ENCODE results near the gene CKAP4. TPM values are rescaled to one million over a fixed set of nuclear protein-coding genes. Genes with fewer than 3 reads are reported as not detected.

The CKAP4 gene
- total and polyA plus RNA-seq, 2 of the 13 experiments (the other 11 are each of a cell fraction or from before 2014, with no cell fraction given): 39.2 to 70.2 TPM

DNA sequence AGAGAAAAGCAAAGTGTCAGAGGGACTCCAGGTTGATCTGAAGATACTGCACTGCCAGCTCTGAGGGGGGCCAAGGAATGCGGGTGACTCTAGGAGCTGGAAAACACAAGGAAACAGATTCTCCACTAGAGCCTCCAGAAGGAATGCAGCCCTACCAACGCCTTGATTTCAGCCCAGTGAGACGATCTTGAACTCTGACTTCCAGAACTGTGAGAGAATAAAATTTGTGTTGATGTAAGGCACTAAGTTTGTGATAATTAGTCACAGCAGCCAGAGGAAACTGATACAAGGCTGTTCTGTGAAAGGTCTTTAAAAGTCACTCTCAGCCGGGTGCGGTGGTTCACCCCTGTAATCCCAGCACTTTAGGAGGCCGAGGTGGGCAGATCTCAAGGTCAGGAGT is 34.2 kb downstream of the CKAP4 start:
- no peaks in the 10 kb centered on the region for H3K36me3 ChIP-seq (replicated peaks in 1 of 2; ENCODE audit: control insufficient read depth in 1 of 2, insufficient read depth in 2 of 2, low read length in 2 of 2)
- H4K20me1 ChIP-seq (ENCODE audit: insufficient read depth, low read length): no peaks in the 10 kb centered on the region
- CTCF ChIA-PET (ENCODE audit: low intra/inter-chr PET ratio, low total read pairs): no interaction called here
- peaks cover 5% of the 10 kb centered on the region; the same call in 1 of the 2 replicates for H3K9me3 ChIP-seq (ENCODE audit: low read length)
- intact Hi-C loops (cut with micrococcal nuclease; ENCODE audit: unreplicated experiment): no loop called here
- no peak overlapping the region for H3K27ac ChIP-seq (ENCODE audit: extremely low read length, insufficient read depth, low read length)
- H2AFZ ChIP-seq (ENCODE audit: low read length): no peak overlapping the region
- ATAC-seq: no peak
- FAIRE-seq: no peak
- 54% methylated on average over 5 of the region's 6 CpGs for WGBS (ENCODE audit: low lambda C conversion rate)
- peaks cover 0 to 3% of the 10 kb centered on the region in 2 experiments; a peak in 1 of 5 replicates for H3K27me3 ChIP-seq (ENCODE audit: control insufficient read depth in 1 of 2, insufficient read depth in 2 of 2, low read length in 2 of 2)
- H3K4me2 ChIP-seq (ENCODE audit: low read depth, low read length): no peak overlapping the region
- in situ Hi-C loops (cut with HindIII; ENCODE audit: extremely low pct_ligation_motif_present, low pct_unique_long_range_greater_than_20kb): no loop called here
- H3K4me3 ChIP-seq (replicated peaks in 1 of 3; ENCODE audit: insufficient read depth in 1 of 3, low read depth in 2 of 3, low read length in 3 of 3): no peak overlapping the region
- no peak for TF ChIP-seq GZF1 (CRISPR knock-in tag; IDR thresholded peaks at IDR 0.05)
- TF ChIP-seq, protein P1, sequence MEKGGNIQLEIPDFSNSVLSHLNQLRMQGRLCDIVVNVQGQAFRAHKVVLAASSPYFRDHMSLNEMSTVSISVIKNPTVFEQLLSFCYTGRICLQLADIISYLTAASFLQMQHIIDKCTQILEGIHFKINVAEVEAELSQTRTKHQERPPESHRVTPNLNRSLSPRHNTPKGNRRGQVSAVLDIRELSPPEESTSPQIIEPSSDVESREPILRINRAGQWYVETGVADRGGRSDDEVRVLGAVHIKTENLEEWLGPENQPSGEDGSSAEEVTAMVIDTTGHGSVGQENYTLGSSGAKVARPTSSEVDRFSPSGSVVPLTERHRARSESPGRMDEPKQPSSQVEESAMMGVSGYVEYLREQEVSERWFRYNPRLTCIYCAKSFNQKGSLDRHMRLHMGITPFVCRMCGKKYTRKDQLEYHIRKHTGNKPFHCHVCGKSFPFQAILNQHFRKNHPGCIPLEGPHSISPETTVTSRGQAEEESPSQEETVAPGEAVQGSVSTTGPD (CRISPR knock-in tag; IDR thresholded peaks at IDR 0.05): no peak
- no peak for TF ChIP-seq ATF7-NPFF (CRISPR knock-in tag; IDR thresholded peaks at IDR 0.05; ENCODE audit: low read depth)
- TF ChIP-seq ZKSCAN1 (IDR thresholded peaks at IDR 0.05; ENCODE audit: low read length): no peak
- TF ChIP-seq SALL2 (CRISPR knock-in tag; IDR thresholded peaks at IDR 0.05): no peak
- H3K9ac ChIP-seq (ENCODE audit: insufficient read depth, low read depth, low read length): no peak overlapping the region
- H3K79me2 ChIP-seq (ENCODE audit: insufficient read depth, low read length): no peaks in the 10 kb centered on the region
- no peaks in the 10 kb centered on the region for H3K4me1 ChIP-seq (ENCODE audit: insufficient read depth, low read length)
- POLR2A ChIA-PET: no interaction called here
- BruUV-seq (replicated peaks): no TSS peak
- DNase-seq (ENCODE audit: low spot score): no peak

DNA sequence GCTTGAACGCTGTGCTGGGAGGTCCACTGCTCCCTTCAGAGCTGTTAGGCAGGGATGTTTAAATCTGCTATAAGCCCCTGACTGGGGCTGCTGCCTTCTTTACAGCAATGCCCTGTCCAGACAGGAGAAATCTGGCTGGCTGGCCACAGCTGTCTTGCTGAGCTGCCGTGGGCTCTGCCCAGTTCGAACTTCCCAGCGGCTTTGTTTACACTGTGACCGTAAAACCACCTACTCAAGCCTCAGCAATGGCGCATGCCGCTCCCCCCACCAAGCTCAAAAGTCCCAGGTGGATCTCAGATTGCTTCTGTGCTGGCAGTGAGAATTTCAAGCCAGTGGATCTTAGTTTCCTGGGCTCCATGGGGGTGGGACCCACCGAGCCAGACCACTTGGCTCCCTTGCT is 35.8 kb downstream of the CKAP4 start:
- peaks cover 0 to 3% of the 10 kb centered on the region in 2 experiments; a peak in 1 of 5 replicates for H3K27me3 ChIP-seq (ENCODE audit: control insufficient read depth in 1 of 2, insufficient read depth in 2 of 2, low read length in 2 of 2)
- H3K36me3 ChIP-seq (replicated peaks in 1 of 2; ENCODE audit: control insufficient read depth in 1 of 2, insufficient read depth in 2 of 2, low read length in 2 of 2): no peaks in the 10 kb centered on the region
- intact Hi-C loops (cut with micrococcal nuclease; ENCODE audit: unreplicated experiment): no loop called here
- no peaks in the 10 kb centered on the region for H3K9me3 ChIP-seq (ENCODE audit: low read length)
- no peaks in the 10 kb centered on the region for H3K79me2 ChIP-seq (ENCODE audit: insufficient read depth, low read length)
- POLR2A ChIA-PET: no interaction called here
- no peak overlapping the region for H3K4me2 ChIP-seq (ENCODE audit: low read depth, low read length)
- H3K9ac ChIP-seq (ENCODE audit: insufficient read depth, low read depth, low read length): no peak overlapping the region
- CTCF ChIA-PET (ENCODE audit: low intra/inter-chr PET ratio, low total read pairs): no interaction called here
- no peak for ATAC-seq
- no peak overlapping the region for H3K4me3 ChIP-seq (replicated peaks in 1 of 3; ENCODE audit: insufficient read depth in 1 of 3, low read depth in 2 of 3, low read length in 3 of 3)
- no peak for DNase-seq (ENCODE audit: low spot score)
- in situ Hi-C loops (cut with HindIII; ENCODE audit: extremely low pct_ligation_motif_present, low pct_unique_long_range_greater_than_20kb): no loop called here
- no peak overlapping the region for H3K27ac ChIP-seq (ENCODE audit: extremely low read length, insufficient read depth, low read length)
- H2AFZ ChIP-seq (ENCODE audit: low read length): no peak overlapping the region
- H3K4me1 ChIP-seq (ENCODE audit: insufficient read depth, low read length): no peaks in the 10 kb centered on the region
- H4K20me1 ChIP-seq (ENCODE audit: insufficient read depth, low read length): no peaks in the 10 kb centered on the region
- no peak for FAIRE-seq
- TF ChIP-seq SP1 (IDR thresholded peaks at IDR 0.05) (no peak), SP1 (CRISPR knock-in tag; IDR thresholded peaks at IDR 0.05) (no peak), ZNF205 (CRISPR knock-in tag; IDR thresholded peaks at IDR 0.05) (no peak), SIN3B (IDR thresholded peaks at IDR 0.05; ENCODE audit: low read length) (no peak), HES4 (CRISPR knock-in tag; IDR thresholded peaks at IDR 0.05; ENCODE audit: borderline replicate concordance) (no peak), ZNF672 (CRISPR knock-in tag; IDR thresholded peaks at IDR 0.05) (no peak), NBN (conservative IDR thresholded peaks at IDR 0.05) (no peak), KMT2B (CRISPR knock-in tag; IDR thresholded peaks at IDR 0.05) (no peak), ZNF768 (CRISPR knock-in tag; IDR thresholded peaks at IDR 0.05) (no peak), ZNF451 (CRISPR knock-in tag; IDR thresholded peaks at IDR 0.05) (no peak), ZFP41 (CRISPR knock-in tag; IDR thresholded peaks at IDR 0.05; ENCODE audit: borderline replicate concordance) (no peak), HMG20A (CRISPR knock-in tag; IDR thresholded peaks at IDR 0.05; ENCODE audit: borderline replicate concordance) (no peak), SSRP1 (CRISPR knock-in tag; IDR thresholded peaks at IDR 0.05) (no peak), BORCS8-MEF2B (CRISPR knock-in tag; IDR thresholded peaks at IDR 0.05) (no peak), ZNF138 (CRISPR knock-in tag; IDR thresholded peaks at IDR 0.05; ENCODE audit: low read depth) (no peak), ZKSCAN8 (CRISPR knock-in tag; IDR thresholded peaks at IDR 0.05; ENCODE audit: borderline replicate concordance) (no peak), ZNF263 (CRISPR knock-in tag; IDR thresholded peaks at IDR 0.05) (no peak)
- TF ChIP-seq, protein P2, sequence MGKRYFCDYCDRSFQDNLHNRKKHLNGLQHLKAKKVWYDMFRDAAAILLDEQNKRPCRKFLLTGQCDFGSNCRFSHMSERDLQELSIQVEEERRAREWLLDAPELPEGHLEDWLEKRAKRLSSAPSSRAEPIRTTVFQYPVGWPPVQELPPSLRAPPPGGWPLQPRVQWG (CRISPR knock-in tag; IDR thresholded peaks at IDR 0.05; ENCODE audit: borderline replicate concordance, low read depth): no peak
- BruUV-seq (replicated peaks): no TSS peak
- 9% methylated on average over 4 of the region's 8 CpGs for WGBS (ENCODE audit: low lambda C conversion rate)

Measured in HepG2 (cell line).